Measurements from ENCODE around the gene MTCH2. TPM values are rescaled to one million over a fixed set of nuclear protein-coding genes. Genes with fewer than 3 reads are reported as not detected.

MTCH2 gene
- total RNA-seq, 1 experiment from 2014 or later, result 138 TPM

GRCh38 chr11:47615249-47615648 is 27.1 kb downstream of the MTCH2 start (continued):
- TF ChIP-seq ZBTB33 (IDR thresholded peaks at IDR 0.05; ENCODE audit: extremely low read depth, insufficient replicate concordance, low read length) (no peak), SRF (IDR thresholded peaks at IDR 0.05; ENCODE audit: low read depth) (no peak), YY1 (IDR thresholded peaks at IDR 0.05; ENCODE audit: extremely low read depth, insufficient replicate concordance, low read depth, low read length) (no peak)
- TF ChIP-seq, protein P1, sequence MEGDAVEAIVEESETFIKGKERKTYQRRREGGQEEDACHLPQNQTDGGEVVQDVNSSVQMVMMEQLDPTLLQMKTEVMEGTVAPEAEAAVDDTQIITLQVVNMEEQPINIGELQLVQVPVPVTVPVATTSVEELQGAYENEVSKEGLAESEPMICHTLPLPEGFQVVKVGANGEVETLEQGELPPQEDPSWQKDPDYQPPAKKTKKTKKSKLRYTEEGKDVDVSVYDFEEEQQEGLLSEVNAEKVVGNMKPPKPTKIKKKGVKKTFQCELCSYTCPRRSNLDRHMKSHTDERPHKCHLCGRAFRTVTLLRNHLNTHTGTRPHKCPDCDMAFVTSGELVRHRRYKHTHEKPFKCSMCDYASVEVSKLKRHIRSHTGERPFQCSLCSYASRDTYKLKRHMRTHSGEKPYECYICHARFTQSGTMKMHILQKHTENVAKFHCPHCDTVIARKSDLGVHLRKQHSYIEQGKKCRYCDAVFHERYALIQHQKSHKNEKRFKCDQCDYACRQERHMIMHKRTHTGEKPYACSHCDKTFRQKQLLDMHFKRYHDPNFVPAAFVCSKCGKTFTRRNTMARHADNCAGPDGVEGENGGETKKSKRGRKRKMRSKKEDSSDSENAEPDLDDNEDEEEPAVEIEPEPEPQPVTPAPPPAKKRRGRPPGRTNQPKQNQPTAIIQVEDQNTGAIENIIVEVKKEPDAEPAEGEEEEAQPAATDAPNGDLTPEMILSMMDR (IDR thresholded peaks at IDR 0.05 in 2 of 3, conservative IDR thresholded peaks at IDR 0.05 in 1 of 3; ENCODE audit: borderline replicate concordance in 1 of 3, insufficient read depth in 1 of 3, low read depth in 2 of 3, low read length in 2 of 3), result no peak

DNA sequence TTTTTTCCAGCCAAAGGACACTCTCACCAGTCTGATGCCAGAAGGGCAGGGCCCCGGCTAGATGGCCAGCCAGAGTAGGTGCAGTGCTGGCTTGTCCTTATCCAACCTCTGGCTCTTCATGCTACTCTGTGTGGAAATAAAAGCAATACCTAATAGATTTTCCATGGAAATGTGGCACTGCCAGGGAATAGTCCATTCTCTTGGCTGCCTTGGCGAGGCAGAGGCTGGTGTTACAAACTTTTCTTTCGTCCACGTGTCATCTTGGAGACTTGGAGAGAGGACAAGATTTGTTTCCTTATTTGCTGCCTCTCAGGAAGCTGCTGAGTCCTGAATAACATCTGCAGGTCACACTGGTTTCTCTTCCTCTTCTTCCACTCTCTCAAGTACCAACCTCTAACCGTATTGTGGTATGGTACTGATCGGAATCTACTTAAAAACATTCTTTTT is 31.0 kb downstream of the MTCH2 start:
- no peak overlapping the region for H3K27ac ChIP-seq (ENCODE audit: low read depth, low read length)
- ChIA-PET CTCF (no interaction called here), RAD21 (ENCODE audit: low non-redundant PET in 1 of 2, low total read pairs in 2 of 2, uncharacterized antibody in 2 of 2, unreplicated experiment in 2 of 2) (interaction anchor here in 1 of 2 experiments (0.9 kb wide), 1 partner anchor 105 kb away, joined by 3 read pairs; no protein-coding TSS in a partner anchor), POLR2A (no interaction called here)
- ATAC-seq (no peak), DNase-seq (ENCODE audit: low read depth, low spot score) (no peak)
- H3K27me3 ChIP-seq (ENCODE audit: insufficient read depth, low read length), result no peaks in the 10 kb centered on the region; the same call in 1 of the 2 replicates
- H2AFZ ChIP-seq (ENCODE audit: low read depth, low read length, poor library complexity, severe bottlenecking), result no peak overlapping the region
- H3K9me2 ChIP-seq (ENCODE audit: insufficient read depth), result no peaks in the 10 kb centered on the region
- no peaks in the 10 kb centered on the region for H3K4me1 ChIP-seq (ENCODE audit: control insufficient read depth in 1 of 2, insufficient read depth in 2 of 2, low read length in 2 of 2)
- no TSS peak for BruUV-seq (replicated peaks)
- no peaks in the 10 kb centered on the region for H3K9me3 ChIP-seq (ENCODE audit: control insufficient read depth in 1 of 2, insufficient read depth in 1 of 2, low read depth in 1 of 2, low read length in 2 of 2)
- no peak for TF ChIP-seq CBX3 (IDR thresholded peaks at IDR 0.05; ENCODE audit: low read depth)
- no peak overlapping the region for H3K4me2 ChIP-seq (ENCODE audit: low read length)
- no peaks in the 10 kb centered on the region for H4K20me1 ChIP-seq (ENCODE audit: insufficient read depth)
- no peaks in the 10 kb centered on the region; a peak in 1 of 4 replicates for H3K36me3 ChIP-seq (ENCODE audit: control insufficient read depth in 1 of 2, insufficient read depth in 2 of 2, low read length in 2 of 2)
- H3K79me2 ChIP-seq (ENCODE audit: insufficient read depth, low read length), result no peaks in the 10 kb centered on the region
- H3K4me3 ChIP-seq (replicated peaks in 1 of 2; ENCODE audit: low read depth in 1 of 2, low read length in 2 of 2), result no peak overlapping the region
- intact Hi-C loops (cut with micrococcal nuclease), result loop anchor here (10.0 kb wide), 1 partner anchor 147 kb away; no protein-coding TSS in a partner anchor
- H3K9ac ChIP-seq (ENCODE audit: low read length), result no peak overlapping the region

Measured in HCT116 (cell line).